HCT116 (cell line): ENCODE measurements around the gene RIT2. TPM values are rescaled to one million over a fixed set of nuclear protein-coding genes. Genes with fewer than 3 reads are reported as not detected.

Source experiments
- ATAC-seq: fragments of 200-7000 bp; cut with Tn5 transposase; 2 replicates; pipeline ENCODE4 v1.9.1; 2020; ENCODE audit warnings: mild to moderate bottlenecking, moderate library complexity
- BruUV-seq: library from RNA; stranded (reverse); fragments of 400-500 nt; replicated peaks from 2 replicates; lab custom pipeline; 2021; lab: Mats Ljungman, UMichigan
- CTCF ChIA-PET: fragments of 300-600 bp; sonication (Branson Sonifier 250); formaldehyde crosslinking; loops from one replicate; lab custom pipeline; 2021; ENCODE audit warnings: antibody characterized with exemption; lab: Charles Lee
- POLR2A ChIA-PET: fragments of 300-600, 350-600 bp; sonication (Branson Sonifier 250); formaldehyde crosslinking; loops from one replicate; lab custom pipeline; 2021; ENCODE audit warnings: antibody characterized with exemption; lab: Charles Lee
- RAD21 ChIA-PET, 2 experiments: fragments of 300-600 bp; sonication (Branson Sonifier 250); formaldehyde crosslinking; loops; one replicate each; lab custom pipeline; 2023; ENCODE audit warnings: low total read pairs in 2 of 2; ENCODE audit not compliant: uncharacterized antibody in 2 of 2, unreplicated experiment in 2 of 2, low non-redundant PET in 1 of 2; lab: Charles Lee
- DNase-seq: peaks from one replicate; pipeline ENCODE4 v3.0.0-alpha.2; 2010; ENCODE audit warnings: low read depth, low spot score
- H2AFZ ChIP-seq: fragments of 200-600 bp; shearing (Covaris generic), sonication (generic); 2 replicates; pipeline ENCODE4 v1.6.1; 2017; ENCODE audit warnings: low read depth, mixed run types, mixed read lengths, antibody characterized with exemption, low read length; ENCODE audit not compliant: poor library complexity, severe bottlenecking
- H3K27ac ChIP-seq: 2 replicates; pipeline ENCODE4 v1.5.1; 2012; ENCODE audit warnings: low read depth, low read length
- H3K27me3 ChIP-seq: fragments of 200-600 bp; sonication (generic); 2 replicates; pipeline ENCODE4 v1.6.1; 2016; ENCODE audit warnings: mixed run types, low read length, mixed read lengths; ENCODE audit not compliant: insufficient read depth
- H3K36me3 ChIP-seq, 2 experiments: fragments of 200-500 bp in 1 of 2; fragments of 200-600 bp in 1 of 2; sonication (Bioruptor generic) in 1 of 2; sonication (generic) in 1 of 2; 2 replicates each; pipeline versions ENCODE4 v1.5.1 to v1.6.1; 2014 to 2016; ENCODE audit warnings: low read length in 2 of 2, inconsistent platforms in 1 of 2, mixed read lengths in 1 of 2, mixed run types in 1 of 2; ENCODE audit not compliant: insufficient read depth in 2 of 2, control insufficient read depth in 1 of 2
- H3K4me1 ChIP-seq, 2 experiments: fragments of 200-600 bp in 1 of 2; sonication (generic) in 1 of 2; 2 replicates each; pipeline versions ENCODE4 v1.5.1 to v1.6.1; 2012 to 2017; ENCODE audit warnings: low read length in 2 of 2, inconsistent platforms in 1 of 2, mild to moderate bottlenecking in 1 of 2, mixed read lengths in 1 of 2, mixed run types in 1 of 2, moderate library complexity in 1 of 2; ENCODE audit not compliant: insufficient read depth in 2 of 2, control insufficient read depth in 1 of 2
- H3K4me2 ChIP-seq: fragments of 200-600 bp; sonication (generic); 2 replicates; pipeline ENCODE4 v1.6.1; 2017; ENCODE audit warnings: mixed run types, low read length, mixed read lengths
- H3K4me3 ChIP-seq, 2 experiments: fragments of 200-600 bp in 1 of 2; sonication (generic) in 1 of 2; replicated peaks in 1 of 2; 2 replicates each; pipeline ENCODE4 v1.5.1; 2011 to 2016; ENCODE audit warnings: low read length in 2 of 2, control low read depth in 1 of 2, low read depth in 1 of 2, mild to moderate bottlenecking in 1 of 2, mixed read lengths in 1 of 2, mixed run types in 1 of 2
- H3K79me2 ChIP-seq: fragments of 200-600 bp; sonication (generic); 2 replicates; pipeline ENCODE4 v1.6.1; 2017; ENCODE audit warnings: mild to moderate bottlenecking, mixed run types, low read length, moderate library complexity, mixed read lengths; ENCODE audit not compliant: insufficient read depth
- H3K9ac ChIP-seq: fragments of 200-600 bp; sonication (generic); 2 replicates; pipeline ENCODE4 v1.6.1; 2016; ENCODE audit warnings: low read length, mixed read lengths
- H3K9me2 ChIP-seq: fragments of 200-600 bp; sonication (generic), shearing (Covaris generic); 2 replicates; pipeline ENCODE4 v1.6.1; 2017; ENCODE audit warnings: mixed run types, mild to moderate bottlenecking, moderate library complexity; ENCODE audit not compliant: insufficient read depth
- H3K9me3 ChIP-seq, 2 experiments: fragments of 200-500 bp in 1 of 2; fragments of 200-600 bp in 1 of 2; sonication (Bioruptor generic) in 1 of 2; sonication (generic) in 1 of 2; 2 replicates each; pipeline ENCODE4 v1.6.1; 2014 to 2017; ENCODE audit warnings: low read length in 2 of 2, mixed read lengths in 2 of 2, inconsistent platforms in 1 of 2, low read depth in 1 of 2, mild to moderate bottlenecking in 1 of 2, mixed run types in 1 of 2, moderate library complexity in 1 of 2; ENCODE audit not compliant: control insufficient read depth in 1 of 2, insufficient read depth in 1 of 2
- H4K20me1 ChIP-seq: fragments of 200-600 bp; sonication (generic), shearing (Covaris generic); 2 replicates; pipeline ENCODE4 v1.6.1; 2017; ENCODE audit warnings: mixed run types, mild to moderate bottlenecking, moderate library complexity; ENCODE audit not compliant: insufficient read depth
- ATF3 ChIP-seq: IDR thresholded peaks from 2 replicates; pipeline ENCODE4 v1.6.1; 2012
- CTCF ChIP-seq, 3 experiments: fragments of 200-600 bp in 1 of 3; sonication (generic) in 1 of 3; IDR thresholded peaks in 2 of 3; conservative IDR thresholded peaks in 1 of 3; 2 replicates each; pipeline ENCODE4 v1.5.1; 2012 to 2017; ENCODE audit warnings: low read depth in 2 of 3, low read length in 2 of 3, antibody characterized with exemption in 1 of 3, borderline replicate concordance in 1 of 3, control low read depth in 1 of 3, mild to moderate bottlenecking in 1 of 3, mixed read lengths in 1 of 3, mixed run types in 1 of 3, moderate library complexity in 1 of 3; ENCODE audit not compliant: insufficient read depth in 1 of 3
- EGR1 ChIP-seq: IDR thresholded peaks from 2 replicates; pipeline ENCODE4 v1.6.1; 2012; ENCODE audit warnings: low read depth
- EZH2 ChIP-seq: fragments of 200-600 bp; sonication (generic); IDR thresholded peaks from 2 replicates; pipeline ENCODE4 v1.6.1; 2017; ENCODE audit warnings: antibody characterized with exemption, mixed run types
- FOSL1 ChIP-seq: IDR thresholded peaks from 2 replicates; pipeline ENCODE4 v1.6.1; 2012; ENCODE audit warnings: low read depth
- SRF ChIP-seq: IDR thresholded peaks from 2 replicates; pipeline ENCODE4 v1.6.1; 2012; ENCODE audit warnings: low read depth
- TCF7L2 ChIP-seq: IDR thresholded peaks from 2 replicates; pipeline ENCODE4 v1.7.0; 2011; ENCODE audit warnings: borderline replicate concordance, inconsistent platforms; ENCODE audit not compliant: insufficient read depth, insufficient read length; ENCODE audit errors: extremely low read depth
- ZNF274 ChIP-seq: fragments of 200-500 bp; sonication (Bioruptor generic); IDR thresholded peaks from 2 replicates; pipeline ENCODE4 v1.6.1; 2014; ENCODE audit warnings: mild to moderate bottlenecking, low read depth, low read length, inconsistent platforms
- intact Hi-C: fragments of 100-400 bp; cut with micrococcal nuclease; formaldehyde crosslinking; loops from 2 replicates; pipeline ENCODE4 v1.10.0; 2022
- total RNA-seq: library from RNA; stranded (reverse); gene quantifications from one replicate; pipeline ENCODE4 v1.2.1, GENCODE V29; 2021; ENCODE audit not compliant: unreplicated experiment
- TF ChIP-seq, protein P1 (sequence below): IDR thresholded peaks from 2 replicates; pipeline ENCODE4 v1.6.1; 2011; ENCODE audit warnings: mild to moderate bottlenecking, low read length, moderate library complexity; ENCODE audit not compliant: insufficient replicate concordance; ENCODE audit errors: extremely low read depth
- TF ChIP-seq, protein P2 (sequence below): IDR thresholded peaks from 2 replicates; pipeline ENCODE4 v1.6.1; 2012; ENCODE audit warnings: low read depth

Gene RIT2
- total RNA-seq, 1 experiment from 2014 or later, result not detected

DNA sequence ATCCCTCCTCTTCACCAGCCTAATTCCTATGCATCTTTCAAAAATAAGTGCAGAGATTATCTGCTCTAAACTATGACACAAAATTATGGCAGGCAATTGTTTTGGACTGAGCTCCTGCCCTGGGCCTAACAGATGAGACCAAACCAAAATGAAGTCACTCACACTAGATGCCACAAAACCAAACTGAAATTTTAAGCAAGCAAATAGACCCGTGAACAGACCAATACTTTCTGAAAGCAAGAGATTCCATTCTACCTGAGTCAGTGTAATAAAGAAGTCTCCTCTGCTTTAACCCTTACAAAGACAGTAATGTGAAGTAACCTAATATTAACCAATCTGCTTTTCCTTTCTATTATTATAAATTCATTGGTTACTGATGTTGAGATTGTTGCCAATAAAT, 84.3 kb downstream of the RIT2 start:
- ChIA-PET CTCF (no interaction called here), POLR2A (no interaction called here), RAD21 (no interaction called here)
- intact Hi-C loops, result no loop called here
- Histone ChIP-seq H3K4me2 (no peak overlapping the region), H3K4me3 (no peak overlapping the region), H3K27me3 (no peaks in the 10 kb centered on the region), H2AFZ (no peak overlapping the region), H3K9me3 (peaks cover 13 to 18% of the 10 kb centered on the region in 2 experiments; a peak in 2 of 4 replicates), H4K20me1 (no peaks in the 10 kb centered on the region), H3K79me2 (no peaks in the 10 kb centered on the region), H3K36me3 (no peaks in the 10 kb centered on the region), H3K9me2 (no peaks in the 10 kb centered on the region), H3K4me1 (no peaks in the 10 kb centered on the region), H3K27ac (no peak overlapping the region), H3K9ac (no peak overlapping the region)
- BruUV-seq, result no TSS peak
- no peak for ATAC-seq
- no peak for DNase-seq
- TF ChIP-seq, protein P1, sequence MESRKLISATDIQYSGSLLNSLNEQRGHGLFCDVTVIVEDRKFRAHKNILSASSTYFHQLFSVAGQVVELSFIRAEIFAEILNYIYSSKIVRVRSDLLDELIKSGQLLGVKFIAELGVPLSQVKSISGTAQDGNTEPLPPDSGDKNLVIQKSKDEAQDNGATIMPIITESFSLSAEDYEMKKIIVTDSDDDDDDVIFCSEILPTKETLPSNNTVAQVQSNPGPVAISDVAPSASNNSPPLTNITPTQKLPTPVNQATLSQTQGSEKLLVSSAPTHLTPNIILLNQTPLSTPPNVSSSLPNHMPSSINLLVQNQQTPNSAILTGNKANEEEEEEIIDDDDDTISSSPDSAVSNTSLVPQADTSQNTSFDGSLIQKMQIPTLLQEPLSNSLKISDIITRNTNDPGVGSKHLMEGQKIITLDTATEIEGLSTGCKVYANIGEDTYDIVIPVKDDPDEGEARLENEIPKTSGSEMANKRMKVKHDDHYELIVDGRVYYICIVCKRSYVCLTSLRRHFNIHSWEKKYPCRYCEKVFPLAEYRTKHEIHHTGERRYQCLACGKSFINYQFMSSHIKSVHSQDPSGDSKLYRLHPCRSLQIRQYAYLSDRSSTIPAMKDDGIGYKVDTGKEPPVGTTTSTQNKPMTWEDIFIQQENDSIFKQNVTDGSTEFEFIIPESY, result no peak
- TF ChIP-seq ZNF274, result no peak
- TF ChIP-seq TCF7L2, result no peak
- no peak for TF ChIP-seq SRF
- TF ChIP-seq, protein P2, sequence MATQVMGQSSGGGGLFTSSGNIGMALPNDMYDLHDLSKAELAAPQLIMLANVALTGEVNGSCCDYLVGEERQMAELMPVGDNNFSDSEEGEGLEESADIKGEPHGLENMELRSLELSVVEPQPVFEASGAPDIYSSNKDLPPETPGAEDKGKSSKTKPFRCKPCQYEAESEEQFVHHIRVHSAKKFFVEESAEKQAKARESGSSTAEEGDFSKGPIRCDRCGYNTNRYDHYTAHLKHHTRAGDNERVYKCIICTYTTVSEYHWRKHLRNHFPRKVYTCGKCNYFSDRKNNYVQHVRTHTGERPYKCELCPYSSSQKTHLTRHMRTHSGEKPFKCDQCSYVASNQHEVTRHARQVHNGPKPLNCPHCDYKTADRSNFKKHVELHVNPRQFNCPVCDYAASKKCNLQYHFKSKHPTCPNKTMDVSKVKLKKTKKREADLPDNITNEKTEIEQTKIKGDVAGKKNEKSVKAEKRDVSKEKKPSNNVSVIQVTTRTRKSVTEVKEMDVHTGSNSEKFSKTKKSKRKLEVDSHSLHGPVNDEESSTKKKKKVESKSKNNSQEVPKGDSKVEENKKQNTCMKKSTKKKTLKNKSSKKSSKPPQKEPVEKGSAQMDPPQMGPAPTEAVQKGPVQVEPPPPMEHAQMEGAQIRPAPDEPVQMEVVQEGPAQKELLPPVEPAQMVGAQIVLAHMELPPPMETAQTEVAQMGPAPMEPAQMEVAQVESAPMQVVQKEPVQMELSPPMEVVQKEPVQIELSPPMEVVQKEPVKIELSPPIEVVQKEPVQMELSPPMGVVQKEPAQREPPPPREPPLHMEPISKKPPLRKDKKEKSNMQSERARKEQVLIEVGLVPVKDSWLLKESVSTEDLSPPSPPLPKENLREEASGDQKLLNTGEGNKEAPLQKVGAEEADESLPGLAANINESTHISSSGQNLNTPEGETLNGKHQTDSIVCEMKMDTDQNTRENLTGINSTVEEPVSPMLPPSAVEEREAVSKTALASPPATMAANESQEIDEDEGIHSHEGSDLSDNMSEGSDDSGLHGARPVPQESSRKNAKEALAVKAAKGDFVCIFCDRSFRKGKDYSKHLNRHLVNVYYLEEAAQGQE, result no peak
- no peak for TF ChIP-seq FOSL1
- TF ChIP-seq ATF3, result no peak
- no peak for TF ChIP-seq EGR1
- TF ChIP-seq EZH2, result no peak
- TF ChIP-seq CTCF (IDR thresholded peaks at IDR 0.05 in 2 of 3, conservative IDR thresholded peaks at IDR 0.05 in 1 of 3; ENCODE audit: borderline replicate concordance in 1 of 3, insufficient read depth in 1 of 3, low read depth in 2 of 3, low read length in 2 of 3), result no peak
